AG09319 (cell line): Measurements from ENCODE around the gene MAPKAPK2.

Source experiments
- DNase-seq: peaks from one replicate; pipeline ENCODE4 v3.0.0-alpha.2; 2010; ENCODE audit warnings: low read depth; ENCODE audit errors: extremely low read depth
- TF ChIP-seq, protein P1 (sequence below): IDR thresholded peaks from 2 replicates; pipeline ENCODE4 v1.5.1; 2011; ENCODE audit warnings: low read depth, mild to moderate bottlenecking, inconsistent platforms, low read length, moderate library complexity

MAPKAPK2 gene

GRCh38 chr1:206662396-206663092 is 22.2 kb upstream of the MAPKAPK2 start:
- DNase-seq, result no peak
- TF ChIP-seq, protein P1, sequence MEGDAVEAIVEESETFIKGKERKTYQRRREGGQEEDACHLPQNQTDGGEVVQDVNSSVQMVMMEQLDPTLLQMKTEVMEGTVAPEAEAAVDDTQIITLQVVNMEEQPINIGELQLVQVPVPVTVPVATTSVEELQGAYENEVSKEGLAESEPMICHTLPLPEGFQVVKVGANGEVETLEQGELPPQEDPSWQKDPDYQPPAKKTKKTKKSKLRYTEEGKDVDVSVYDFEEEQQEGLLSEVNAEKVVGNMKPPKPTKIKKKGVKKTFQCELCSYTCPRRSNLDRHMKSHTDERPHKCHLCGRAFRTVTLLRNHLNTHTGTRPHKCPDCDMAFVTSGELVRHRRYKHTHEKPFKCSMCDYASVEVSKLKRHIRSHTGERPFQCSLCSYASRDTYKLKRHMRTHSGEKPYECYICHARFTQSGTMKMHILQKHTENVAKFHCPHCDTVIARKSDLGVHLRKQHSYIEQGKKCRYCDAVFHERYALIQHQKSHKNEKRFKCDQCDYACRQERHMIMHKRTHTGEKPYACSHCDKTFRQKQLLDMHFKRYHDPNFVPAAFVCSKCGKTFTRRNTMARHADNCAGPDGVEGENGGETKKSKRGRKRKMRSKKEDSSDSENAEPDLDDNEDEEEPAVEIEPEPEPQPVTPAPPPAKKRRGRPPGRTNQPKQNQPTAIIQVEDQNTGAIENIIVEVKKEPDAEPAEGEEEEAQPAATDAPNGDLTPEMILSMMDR, result no peak

GRCh38 chr1:206663362-206663761 is 21.3 kb upstream of the MAPKAPK2 start:
- TF ChIP-seq, protein P1, result no peak
- no peak for DNase-seq

GRCh38 chr1:206663832-206664652 is 20.7 kb upstream of the MAPKAPK2 start:
- TF ChIP-seq, protein P1, result peak; percentile 69
- DNase-seq, result peak; percentile 25

GRCh38 chr1:206664740-206665139 is 20.0 kb upstream of the MAPKAPK2 start:
- TF ChIP-seq, protein P1, result no peak
- no peak for DNase-seq

DNA sequence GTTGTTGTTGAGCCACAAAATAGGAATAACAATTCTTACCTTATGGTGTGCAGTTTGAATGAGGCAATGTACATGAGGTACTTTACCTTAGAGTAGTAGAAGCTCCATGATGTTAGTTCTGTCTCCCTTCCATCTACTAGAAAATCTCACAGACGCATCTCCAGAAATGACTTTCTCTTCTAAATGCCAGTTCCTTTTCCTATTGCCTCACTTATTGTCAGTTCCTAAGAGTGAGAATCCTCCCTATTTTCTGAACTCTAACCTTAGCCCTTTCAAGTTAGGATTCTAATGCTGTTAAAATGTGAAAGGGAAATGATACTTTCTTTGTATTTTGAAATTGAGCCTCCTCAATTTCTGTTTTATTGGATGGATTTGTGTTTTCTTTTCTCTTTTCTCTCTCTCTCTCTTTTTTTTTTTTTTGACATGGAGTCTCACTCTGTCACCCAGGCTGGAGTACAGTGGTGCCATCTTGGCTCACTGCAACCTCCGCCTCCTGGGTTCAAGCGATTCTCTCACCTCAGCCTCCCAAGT is 18.6 kb upstream of the MAPKAPK2 start:
- TF ChIP-seq, protein P1, result no peak
- DNase-seq, result no peak

DNA sequence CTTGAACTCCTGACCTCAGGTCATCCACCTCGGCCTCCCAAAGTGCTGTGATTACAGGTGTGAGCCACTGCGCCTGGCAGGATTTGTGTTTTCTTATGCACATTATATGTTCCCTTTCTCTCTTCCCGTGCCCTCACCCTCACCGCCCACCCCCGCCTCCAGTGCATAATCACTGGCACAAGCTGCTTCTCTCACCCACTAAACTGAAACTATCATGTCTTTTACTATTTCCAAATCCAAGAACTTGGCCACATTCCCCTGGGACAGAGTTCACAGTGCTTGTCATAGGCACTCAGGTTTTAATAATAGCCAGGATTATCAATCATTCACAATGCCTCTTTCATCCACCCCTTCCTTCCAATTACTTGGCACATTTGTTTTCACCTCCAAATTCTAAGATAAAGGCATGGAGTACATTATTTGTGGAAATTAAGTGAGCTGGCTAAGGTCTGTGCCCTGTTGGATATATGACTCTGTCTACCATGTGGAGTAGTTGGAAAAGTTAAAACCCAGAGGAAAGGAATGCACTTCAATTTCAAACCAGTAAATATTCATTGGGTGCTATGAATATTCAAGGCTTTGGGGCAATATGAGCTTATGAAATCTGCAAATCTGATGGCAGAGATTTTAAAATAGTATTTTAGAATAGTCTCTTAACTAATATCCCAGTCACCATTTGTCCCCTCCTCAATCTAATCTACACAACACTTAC is 17.6 kb upstream of the MAPKAPK2 start:
- TF ChIP-seq, protein P1, result no peak

More for the DNA sequence above, 17.6 kb upstream of the MAPKAPK2 start:
- no peak for DNase-seq
